ENCODE measurements around the gene BRIP1.

DNA sequence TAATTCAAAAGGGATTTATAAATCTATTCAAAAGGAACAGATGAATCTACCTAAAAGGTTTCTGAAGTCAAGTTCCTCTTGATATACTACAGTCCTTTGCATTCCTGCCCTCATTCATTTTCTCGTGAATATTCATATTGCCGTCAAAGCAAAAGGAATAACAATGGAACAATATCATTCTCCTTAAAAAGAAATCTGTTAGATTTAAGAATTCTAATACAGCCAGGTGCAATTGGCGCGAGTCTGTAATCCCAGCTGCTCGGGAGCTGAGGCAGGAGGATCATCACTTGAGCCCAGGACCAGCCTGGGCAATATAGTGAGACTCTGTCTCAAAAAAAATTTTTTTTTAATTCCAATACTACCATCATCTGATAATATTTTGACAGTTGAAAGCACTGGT lies 130.3 kb downstream of the BRIP1 start:
- TF ChIP-seq, protein P1, sequence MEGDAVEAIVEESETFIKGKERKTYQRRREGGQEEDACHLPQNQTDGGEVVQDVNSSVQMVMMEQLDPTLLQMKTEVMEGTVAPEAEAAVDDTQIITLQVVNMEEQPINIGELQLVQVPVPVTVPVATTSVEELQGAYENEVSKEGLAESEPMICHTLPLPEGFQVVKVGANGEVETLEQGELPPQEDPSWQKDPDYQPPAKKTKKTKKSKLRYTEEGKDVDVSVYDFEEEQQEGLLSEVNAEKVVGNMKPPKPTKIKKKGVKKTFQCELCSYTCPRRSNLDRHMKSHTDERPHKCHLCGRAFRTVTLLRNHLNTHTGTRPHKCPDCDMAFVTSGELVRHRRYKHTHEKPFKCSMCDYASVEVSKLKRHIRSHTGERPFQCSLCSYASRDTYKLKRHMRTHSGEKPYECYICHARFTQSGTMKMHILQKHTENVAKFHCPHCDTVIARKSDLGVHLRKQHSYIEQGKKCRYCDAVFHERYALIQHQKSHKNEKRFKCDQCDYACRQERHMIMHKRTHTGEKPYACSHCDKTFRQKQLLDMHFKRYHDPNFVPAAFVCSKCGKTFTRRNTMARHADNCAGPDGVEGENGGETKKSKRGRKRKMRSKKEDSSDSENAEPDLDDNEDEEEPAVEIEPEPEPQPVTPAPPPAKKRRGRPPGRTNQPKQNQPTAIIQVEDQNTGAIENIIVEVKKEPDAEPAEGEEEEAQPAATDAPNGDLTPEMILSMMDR (IDR thresholded peaks at IDR 0.05), result no peak
- no peak for TF ChIP-seq POLR2A (IDR thresholded peaks at IDR 0.05)

All from testis (tissue), 2 donors.